MCF 10A (cell line): ENCODE data around the gene PALM. TPM values are rescaled to one million over a fixed set of nuclear protein-coding genes. Genes with fewer than 3 reads are reported as not detected.

Experiments used
- BruUV-seq: library from RNA; stranded (reverse); fragments of 400-500 nt; replicated peaks from 2 replicates; lab custom pipeline; 2021; lab: Mats Ljungman, UMichigan
- CTCF ChIA-PET: fragments of 300-600 bp; sonication (Branson Sonifier 250); formaldehyde crosslinking; extraction: SDS; loops from one replicate; lab custom pipeline; 2021; ENCODE audit warnings: antibody characterized with exemption, inconsistent platforms; lab: Yijun Ruan, JAX
- POLR2A ChIA-PET: fragments of 300-600, 350-650 bp; sonication (Branson Sonifier 250); formaldehyde crosslinking; extraction: SDS; loops from one replicate; lab custom pipeline; 2020; ENCODE audit warnings: antibody characterized with exemption, inconsistent platforms; lab: Yijun Ruan, JAX
- DNase-seq: peaks from one replicate; pipeline ENCODE4 v3.0.0-alpha.2; 2018; ENCODE audit not compliant: unreplicated experiment
- H3K27ac Mint-ChIP-seq: one replicate; pipeline ENCODE4 v1.8.0; 2022; ENCODE audit warnings: mild to moderate bottlenecking, low read depth, mixed read lengths; ENCODE audit not compliant: unreplicated experiment
- H3K27me3 Mint-ChIP-seq: one replicate; pipeline ENCODE4 v1.8.0; 2022; ENCODE audit warnings: mixed read lengths; ENCODE audit not compliant: insufficient read depth, unreplicated experiment
- H3K36me3 Mint-ChIP-seq: one replicate; pipeline ENCODE4 v1.8.0; 2022; ENCODE audit warnings: mild to moderate bottlenecking, moderate library complexity, mixed read lengths; ENCODE audit not compliant: insufficient read depth, unreplicated experiment
- H3K4me1 Mint-ChIP-seq: one replicate; pipeline ENCODE4 v1.8.0; 2022; ENCODE audit warnings: mixed read lengths; ENCODE audit not compliant: insufficient read depth, unreplicated experiment
- H3K4me3 Mint-ChIP-seq: one replicate; pipeline ENCODE4 v1.8.0; 2022; ENCODE audit warnings: mild to moderate bottlenecking, moderate library complexity, mixed read lengths; ENCODE audit not compliant: unreplicated experiment
- H3K9me3 Mint-ChIP-seq: one replicate; pipeline ENCODE4 v1.8.0; 2022; ENCODE audit warnings: mixed read lengths; ENCODE audit not compliant: unreplicated experiment
- intact Hi-C: fragments of 100-400 bp; cut with micrococcal nuclease; formaldehyde crosslinking; loops from 2 replicates; pipeline ENCODE4 v1.14.1; 2022
- total RNA-seq: library from RNA; stranded (reverse); gene quantifications from 2 replicates; pipeline ENCODE4 v1.2.3, GENCODE V29; 2022
- TF ChIP-seq, protein P1 (sequence below): fragments of 200-600 bp; IDR thresholded peaks from one replicate; pipeline ENCODE4 v1.8.0; 2022; ENCODE audit warnings: antibody characterized with exemption, mild to moderate bottlenecking; ENCODE audit not compliant: unreplicated experiment

PALM gene
- total RNA-seq, 1 experiment from 2014 or later, result 0.44 TPM

DNA sequence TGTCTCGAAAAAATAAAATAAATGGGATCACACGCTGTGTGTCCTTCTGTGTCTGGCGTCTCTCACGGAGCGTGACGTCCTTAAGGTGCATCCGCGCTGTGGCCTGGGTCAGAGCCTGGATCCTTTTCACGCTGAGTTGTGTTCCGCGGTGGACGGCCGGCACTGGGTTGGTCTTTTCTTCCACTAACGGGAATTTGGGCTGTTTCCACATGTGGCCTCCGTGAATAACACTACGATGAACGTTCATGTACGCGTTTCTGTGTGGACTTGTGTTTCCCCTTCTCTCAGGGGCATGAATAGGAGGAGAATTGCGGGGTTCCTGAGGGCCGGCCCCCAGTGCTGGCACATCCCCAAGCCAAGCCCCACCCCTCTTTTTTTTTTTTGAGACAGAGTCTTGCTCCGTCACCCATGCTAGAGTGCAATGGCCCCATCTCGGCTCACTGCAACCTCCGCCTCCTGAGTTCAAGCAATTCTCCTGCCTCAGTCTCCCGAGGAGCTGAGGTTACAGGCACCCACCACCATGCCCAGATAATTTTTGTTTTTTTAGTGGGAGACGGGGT is 82.4 kb downstream of the PALM start:
- intact Hi-C loops, result no loop called here
- TF ChIP-seq, protein P1, sequence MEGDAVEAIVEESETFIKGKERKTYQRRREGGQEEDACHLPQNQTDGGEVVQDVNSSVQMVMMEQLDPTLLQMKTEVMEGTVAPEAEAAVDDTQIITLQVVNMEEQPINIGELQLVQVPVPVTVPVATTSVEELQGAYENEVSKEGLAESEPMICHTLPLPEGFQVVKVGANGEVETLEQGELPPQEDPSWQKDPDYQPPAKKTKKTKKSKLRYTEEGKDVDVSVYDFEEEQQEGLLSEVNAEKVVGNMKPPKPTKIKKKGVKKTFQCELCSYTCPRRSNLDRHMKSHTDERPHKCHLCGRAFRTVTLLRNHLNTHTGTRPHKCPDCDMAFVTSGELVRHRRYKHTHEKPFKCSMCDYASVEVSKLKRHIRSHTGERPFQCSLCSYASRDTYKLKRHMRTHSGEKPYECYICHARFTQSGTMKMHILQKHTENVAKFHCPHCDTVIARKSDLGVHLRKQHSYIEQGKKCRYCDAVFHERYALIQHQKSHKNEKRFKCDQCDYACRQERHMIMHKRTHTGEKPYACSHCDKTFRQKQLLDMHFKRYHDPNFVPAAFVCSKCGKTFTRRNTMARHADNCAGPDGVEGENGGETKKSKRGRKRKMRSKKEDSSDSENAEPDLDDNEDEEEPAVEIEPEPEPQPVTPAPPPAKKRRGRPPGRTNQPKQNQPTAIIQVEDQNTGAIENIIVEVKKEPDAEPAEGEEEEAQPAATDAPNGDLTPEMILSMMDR, result no peak
- no peaks in the 10 kb centered on the region for H3K9me3 Mint-ChIP-seq
- no peaks in the 10 kb centered on the region for H3K36me3 Mint-ChIP-seq
- ChIA-PET CTCF (interaction anchor here (0.6 kb wide), 1 partner anchor 191 kb away, joined by 3 read pairs; no protein-coding TSS in a partner anchor), POLR2A (interaction anchor here (1.2 kb wide), 1 partner anchor 8 kb away, joined by 3 read pairs; no protein-coding TSS in a partner anchor)
- no peak for DNase-seq
- H3K4me3 Mint-ChIP-seq, result no peak overlapping the region
- H3K27me3 Mint-ChIP-seq, result no peaks in the 10 kb centered on the region
- H3K27ac Mint-ChIP-seq, result no peak overlapping the region
- BruUV-seq, result no TSS peak
- H3K4me1 Mint-ChIP-seq, result peaks cover 12% of the 10 kb centered on the region

GRCh38 chr19:791567-792305 is 83.0 kb downstream of the PALM start:
- Mint-ChIP-seq H3K36me3 (no peaks in the 10 kb centered on the region), H3K9me3 (no peaks in the 10 kb centered on the region), H3K27ac (no peak overlapping the region), H3K4me3 (no peak overlapping the region), H3K4me1 (peaks cover 12% of the 10 kb centered on the region), H3K27me3 (no peaks in the 10 kb centered on the region)
- DNase-seq, result no peak
- POLR2A ChIA-PET, result interaction anchor here (1.2 kb wide), 1 partner anchor 8 kb away, joined by 3 read pairs; no protein-coding TSS in a partner anchor
- intact Hi-C loops, result no loop called here
- TF ChIP-seq, protein P1, result no peak
- BruUV-seq, result no TSS peak
- CTCF ChIA-PET, result interaction anchor here (0.5 to 0.6 kb wide), 5 partner anchors 16 to 171 kb away, joined by 3 read pairs; no protein-coding TSS in a partner anchor

DNA sequence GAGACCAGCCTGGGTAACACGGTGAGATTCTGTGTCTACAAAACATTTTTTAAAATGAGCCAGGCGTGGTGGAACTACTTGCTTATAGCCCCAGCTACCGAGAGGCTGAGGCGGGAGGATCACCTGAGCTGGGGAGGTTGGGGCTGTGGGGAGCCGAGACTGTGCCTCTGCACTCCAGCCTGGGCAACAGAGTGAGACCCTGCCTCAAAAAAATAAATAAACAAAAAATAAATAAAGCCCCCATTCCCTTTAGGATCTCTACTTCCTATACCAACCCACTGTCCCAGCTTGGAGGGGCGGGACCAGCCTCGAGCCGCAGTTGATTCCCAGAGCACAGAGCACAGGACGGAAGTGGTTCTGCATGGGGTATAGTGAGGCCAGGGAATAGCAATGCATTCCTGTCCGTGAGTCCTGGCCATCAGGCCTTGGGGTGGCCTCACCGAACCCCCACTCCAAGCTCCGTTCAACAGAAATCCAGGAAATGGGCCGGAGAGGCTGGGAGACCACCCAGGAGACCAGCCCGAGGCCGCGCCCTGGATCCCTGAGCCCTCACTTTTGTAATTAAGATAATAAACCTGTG is 83.7 kb downstream of the PALM start:
- Mint-ChIP-seq H3K27me3 (no peaks in the 10 kb centered on the region), H3K4me1 (peaks cover 12% of the 10 kb centered on the region), H3K4me3 (no peak overlapping the region), H3K36me3 (no peaks in the 10 kb centered on the region), H3K27ac (no peak overlapping the region), H3K9me3 (no peaks in the 10 kb centered on the region)
- TF ChIP-seq, protein P1, result no peak
- CTCF ChIA-PET, result interaction anchor here (0.5 to 0.6 kb wide), 4 partner anchors 16 to 170 kb away, joined by 3 read pairs; no protein-coding TSS in a partner anchor
- POLR2A ChIA-PET, result no interaction called here
- no peak for DNase-seq
- intact Hi-C loops, result no loop called here
- BruUV-seq, result no TSS peak

DNA sequence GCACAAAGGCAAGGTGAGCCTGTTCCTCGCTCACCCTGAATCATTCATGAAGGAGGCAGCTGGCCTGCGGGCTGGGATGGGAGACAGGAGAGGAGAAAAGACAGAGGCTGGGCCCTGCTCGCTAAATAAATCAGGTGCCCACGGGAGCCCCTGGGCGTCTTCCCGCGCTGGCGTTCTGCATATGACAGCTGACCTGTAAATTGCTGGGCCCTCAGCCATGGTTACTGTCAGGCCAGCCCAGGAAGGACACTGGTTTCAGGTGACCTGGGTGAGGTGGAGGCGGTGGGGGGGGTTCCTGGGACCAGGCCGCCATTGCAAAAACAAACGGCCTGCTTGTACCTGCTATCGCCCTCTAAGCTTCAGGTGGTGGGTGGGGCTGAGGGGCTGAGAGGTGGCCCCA is 85.1 kb downstream of the PALM start:
- POLR2A ChIA-PET, result no interaction called here
- no peak overlapping the region for H3K4me3 Mint-ChIP-seq
- no TSS peak for BruUV-seq
- intact Hi-C loops, result no loop called here
- peaks cover 3% of the 10 kb centered on the region for H3K36me3 Mint-ChIP-seq
- peaks cover 12% of the 10 kb centered on the region for H3K4me1 Mint-ChIP-seq
- H3K27me3 Mint-ChIP-seq, result no peaks in the 10 kb centered on the region
- TF ChIP-seq, protein P1, result no peak
- H3K9me3 Mint-ChIP-seq, result no peaks in the 10 kb centered on the region
- CTCF ChIA-PET, result interaction anchor here (0.7 kb wide), 1 partner anchor 243 kb away, joined by 3 read pairs; no protein-coding TSS in a partner anchor
- DNase-seq, result no peak
- H3K27ac Mint-ChIP-seq, result no peak overlapping the region
